ENCODE results near the gene MRPL18.
"Not testable (repeated sequence)": the region's sequence is repeated elsewhere in the genome, so short reads cannot be mapped to it uniquely, and the experiment has no call there.

Gene MRPL18

GRCh38 chr6:159788276-159788675 lies 2.0 kb upstream of the MRPL18 start:
- CTCF ChIA-PET, result interaction anchor here (0.9 to 1.8 kb wide), 6 partner anchors 12 to 97 kb away, joined by 3 to 6 read pairs (median 4); no protein-coding TSS in a partner anchor
- POLR2A ChIA-PET, result interaction anchor here (0.6 to 0.7 kb wide), 2 partner anchors 64 to 122 kb away, joined by 3 read pairs; no protein-coding TSS in a partner anchor
- no peak for DNase-seq (ENCODE audit: extremely low spot score)
- TF ChIP-seq CTCF (IDR thresholded peaks at IDR 0.05; ENCODE audit: control extremely low read depth, extremely low read depth, low read depth, missing control alignments), result no peak

DNA sequence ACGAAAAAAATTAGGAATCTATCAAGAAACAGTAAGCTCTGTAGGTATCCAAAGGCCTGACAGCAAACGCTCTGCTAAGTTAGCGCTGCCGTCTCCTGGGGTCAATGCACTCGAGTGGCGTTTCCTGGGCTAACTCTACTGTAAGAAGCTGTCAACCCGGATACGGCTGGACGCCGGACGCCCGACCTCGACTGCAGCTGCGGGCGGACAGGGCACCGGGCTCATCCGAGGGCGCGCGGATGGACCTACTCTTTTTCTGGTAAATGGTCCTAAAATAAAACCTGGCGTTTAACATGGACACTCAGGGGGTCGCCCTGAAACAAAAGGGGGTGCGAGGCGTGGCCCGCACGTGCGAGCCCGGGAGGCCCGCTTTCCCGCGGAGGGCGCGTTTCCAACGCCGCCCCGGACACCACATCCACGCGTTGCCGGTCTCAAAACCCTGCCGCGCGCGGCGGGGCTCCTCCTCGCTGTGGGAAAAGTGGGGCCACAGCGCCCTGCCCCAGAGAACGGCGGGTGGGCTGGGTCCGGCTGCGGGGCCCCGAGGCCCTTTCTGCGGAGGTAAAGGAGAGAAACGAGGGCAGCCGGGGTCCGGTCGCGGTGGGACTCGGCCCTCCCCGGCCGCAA lies 1.4 kb upstream of the MRPL18 start:
- POLR2A ChIA-PET, result interaction anchor here (0.6 to 1.7 kb wide), 6 partner anchors 11 to 540 kb away, joined by 3 to 7 read pairs (median 4); partner anchors contain the start of gene PNLDC1
- CTCF ChIA-PET, result interaction anchor here (0.9 to 1.8 kb wide), 6 partner anchors 13 to 97 kb away, joined by 3 to 6 read pairs (median 4); no protein-coding TSS in a partner anchor
- no peak for TF ChIP-seq CTCF (IDR thresholded peaks at IDR 0.05; ENCODE audit: control extremely low read depth, extremely low read depth, low read depth, missing control alignments)
- no peak for DNase-seq (ENCODE audit: extremely low spot score)

DNA sequence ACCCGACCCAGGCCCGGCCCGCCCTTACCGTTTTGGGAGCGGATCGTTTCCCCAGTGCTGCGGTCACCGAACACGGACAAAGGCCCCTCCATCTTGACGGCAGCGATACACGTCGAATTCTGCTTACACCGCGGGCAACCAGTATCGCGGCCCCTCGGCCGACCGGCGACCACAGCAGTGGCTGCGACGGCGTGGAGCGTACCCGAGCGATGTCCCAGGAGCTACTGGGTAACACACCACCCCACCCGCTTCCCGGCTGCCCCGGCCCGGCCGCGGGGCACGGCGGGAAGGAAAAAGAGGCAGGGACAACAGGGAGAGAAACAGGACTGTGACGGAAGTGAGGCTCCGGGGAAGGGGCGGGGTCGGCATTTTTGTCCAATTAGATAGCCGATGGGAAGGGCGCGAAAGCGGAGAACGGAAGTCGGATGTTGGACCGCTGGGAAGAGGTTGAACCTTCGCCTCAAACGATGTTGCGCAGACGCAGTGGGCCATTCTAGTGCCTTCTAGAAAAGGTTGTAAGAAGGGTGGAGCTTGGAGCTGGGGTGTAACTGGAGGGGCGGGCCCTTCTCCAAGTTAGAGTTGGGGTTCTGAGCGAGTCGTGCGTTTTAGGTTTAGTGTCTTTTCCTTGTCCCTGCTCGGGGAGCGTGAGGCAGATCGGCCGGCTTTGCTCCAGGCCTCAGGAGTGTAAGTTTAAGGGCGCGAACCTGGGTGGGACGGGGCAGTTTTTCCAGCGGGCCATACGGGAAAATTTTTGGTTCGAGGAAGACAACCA lies 704 bp upstream of the MRPL18 start, which contains the start of gene TCP1:
TCP1 (minus strand) TSS at position 226 of the 772 bp plus-strand sequence; CDS start at position 92, 134 bp downstream.
- POLR2A ChIA-PET, result interaction anchor here (0.8 to 1.7 kb wide), 15 partner anchors 9 to 191 kb away, joined by 3 to 14 read pairs (median 4); partner anchors contain the start of genes ACAT2, PNLDC1 and WTAP
- TF ChIP-seq CTCF (IDR thresholded peaks at IDR 0.05; ENCODE audit: control extremely low read depth, extremely low read depth, low read depth, missing control alignments), result no peak
- CTCF ChIA-PET, result interaction anchor here (1.2 to 3.0 kb wide), 10 partner anchors 12 to 186 kb away, joined by 3 to 16 read pairs (median 4); partner anchors contain the start of gene PNLDC1

GRCh38 chr6:159790956-159791598 lies 810 bp downstream of the MRPL18 start:
- TF ChIP-seq CTCF (IDR thresholded peaks at IDR 0.05; ENCODE audit: control extremely low read depth, extremely low read depth, low read depth, missing control alignments), result no peak
- CTCF ChIA-PET, result interaction anchor here (0.7 to 3.0 kb wide), 11 partner anchors 11 to 185 kb away, joined by 3 to 16 read pairs (median 3); partner anchors contain the start of gene PNLDC1
- POLR2A ChIA-PET, result interaction anchor here (1.0 to 1.7 kb wide), 2 partner anchors 21 to 31 kb away, joined by 4 read pairs; no protein-coding TSS in a partner anchor
- DNase-seq (ENCODE audit: extremely low spot score), result no peak

More for the DNA sequence above, 704 bp upstream of the MRPL18 start, which contains the start of gene TCP1:
- peak; percentile 95 for DNase-seq (ENCODE audit: extremely low spot score)

- POLR2A ChIA-PET; DNase-seq (ENCODE audit: extremely low spot score); CTCF ChIA-PET: not testable (repeated sequence)
Measured at GRCh38 chr6:159794976-159795375, 4.7 kb downstream of the MRPL18 start.

- TF ChIP-seq CTCF (IDR thresholded peaks at IDR 0.05; ENCODE audit: control extremely low read depth, extremely low read depth, low read depth, missing control alignments), result no peak
- CTCF ChIA-PET, result no interaction called here
- POLR2A ChIA-PET, result no interaction called here
- DNase-seq (ENCODE audit: extremely low spot score), result no peak
Measured at GRCh38 chr6:159797554-159797953, 7.3 kb downstream of the MRPL18 start.
